Cortex of kidney (tissue), 1 donor: ENCODE data around the gene SSH2.

Source experiments
- DNase-seq: peaks from one replicate; lab custom pipeline; 2025; lab: John Stamatoyannopoulos, UW

SSH2 gene

GRCh38 chr17:29589524-29590410, 340.3 kb downstream of the SSH2 start, which contains the start of gene GIT1:
GIT1 (minus strand) TSS chr17:29589648; CDS start chr17:29589378, 270 bp downstream.
- DNase-seq: no peak

DNA sequence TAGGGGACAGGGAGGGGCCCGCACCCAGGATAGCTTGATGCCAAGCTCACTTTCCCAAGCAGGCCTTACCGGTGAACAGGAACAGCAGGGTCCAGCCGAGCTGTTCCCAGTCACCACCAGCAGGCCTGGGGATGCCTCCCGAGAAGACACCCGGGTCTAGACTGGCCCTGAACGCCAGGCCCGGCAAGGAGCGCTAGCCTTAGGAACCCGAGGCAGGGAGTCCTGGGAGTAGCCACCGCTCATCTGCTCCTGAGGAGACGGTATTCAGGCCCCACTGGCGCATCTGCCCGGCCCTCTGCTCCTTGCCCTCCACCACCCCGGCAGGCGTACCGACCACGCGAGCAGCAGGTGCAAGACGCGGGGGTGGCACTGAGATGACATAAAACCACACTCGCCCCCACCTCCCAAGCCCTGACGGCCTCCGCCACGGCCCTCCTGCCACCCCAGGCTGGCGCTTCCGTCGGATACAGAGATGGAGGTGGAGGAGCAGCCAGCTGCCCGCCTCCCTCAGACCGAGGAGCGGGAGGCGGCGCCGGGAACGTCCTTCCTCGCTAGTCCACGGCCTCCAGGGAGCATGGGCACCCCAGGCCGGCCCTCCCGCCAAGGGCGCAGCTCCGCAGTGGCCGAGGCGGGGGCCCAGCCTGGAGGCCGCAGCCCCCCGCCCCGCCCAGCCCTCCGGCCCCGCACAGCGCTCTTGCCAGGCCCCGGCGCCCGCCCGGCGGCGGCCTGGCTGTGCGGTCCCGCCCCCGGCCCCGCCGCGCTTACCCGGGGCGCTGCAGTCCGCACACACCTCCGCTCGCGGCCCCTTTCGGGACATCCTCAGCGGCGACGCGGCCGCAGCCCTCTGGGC, 341.2 kb downstream of the SSH2 start:
- no peak for DNase-seq

GRCh38 chr17:29588017-29588561, 341.9 kb downstream of the SSH2 start:
- DNase-seq: no peak

DNA sequence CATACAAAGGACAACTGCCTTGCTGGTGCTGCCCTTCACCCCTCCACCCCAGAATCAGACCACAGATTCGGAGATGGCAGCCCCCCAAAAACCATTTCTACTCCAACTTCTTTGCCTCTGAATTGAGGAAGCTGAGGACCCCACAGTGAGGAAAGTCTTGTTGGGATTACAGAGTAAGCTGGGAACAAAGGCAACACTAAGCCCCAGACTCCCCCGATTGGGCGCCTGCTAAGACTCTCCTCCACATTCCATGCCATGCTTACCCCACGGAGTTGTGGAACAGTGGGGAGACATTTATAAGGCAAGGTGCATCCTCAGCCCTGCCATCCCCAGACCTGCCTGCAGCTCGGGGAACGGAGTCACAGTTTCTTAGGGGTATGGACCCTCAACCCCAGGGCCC, 342.4 kb downstream of the SSH2 start:
- DNase-seq: no peak

- DNase-seq: no peak
Observed at GRCh38 chr17:29586676-29587469, 343.2 kb downstream of the SSH2 start.

GRCh38 chr17:29585080-29585751, 344.8 kb downstream of the SSH2 start:
- no peak for DNase-seq

DNA sequence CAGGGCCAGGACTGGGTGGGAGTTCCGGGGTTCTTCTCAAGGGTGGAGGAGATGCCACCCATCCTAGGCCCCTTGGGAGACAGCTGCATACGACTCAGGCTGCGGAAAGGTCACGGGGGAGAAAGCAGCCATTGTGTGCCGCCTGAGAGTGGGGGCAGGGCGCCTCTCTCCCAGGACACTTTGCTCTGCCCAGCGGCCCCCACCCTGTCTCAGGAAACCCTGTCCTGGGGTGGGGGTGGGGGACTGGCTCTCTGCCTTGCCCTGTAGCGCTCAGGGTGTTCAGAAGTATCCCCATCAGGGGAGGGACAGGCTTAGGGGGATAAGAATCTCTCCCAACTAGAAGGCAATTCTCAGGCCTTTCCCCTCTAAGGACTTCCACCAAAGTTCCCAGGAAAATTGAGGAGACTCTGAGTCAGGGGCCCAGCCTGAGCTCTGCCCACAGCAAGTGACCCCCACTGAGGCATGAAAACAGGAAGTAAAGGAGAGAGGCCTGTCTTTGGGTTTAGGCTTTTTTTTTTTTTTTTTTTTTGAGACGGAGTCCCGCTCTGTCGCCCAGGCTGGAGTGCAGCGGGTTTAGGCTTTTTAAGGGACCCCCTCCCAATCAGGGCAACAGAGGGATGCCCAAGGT, 345.5 kb downstream of the SSH2 start:
- DNase-seq: no peak

DNA sequence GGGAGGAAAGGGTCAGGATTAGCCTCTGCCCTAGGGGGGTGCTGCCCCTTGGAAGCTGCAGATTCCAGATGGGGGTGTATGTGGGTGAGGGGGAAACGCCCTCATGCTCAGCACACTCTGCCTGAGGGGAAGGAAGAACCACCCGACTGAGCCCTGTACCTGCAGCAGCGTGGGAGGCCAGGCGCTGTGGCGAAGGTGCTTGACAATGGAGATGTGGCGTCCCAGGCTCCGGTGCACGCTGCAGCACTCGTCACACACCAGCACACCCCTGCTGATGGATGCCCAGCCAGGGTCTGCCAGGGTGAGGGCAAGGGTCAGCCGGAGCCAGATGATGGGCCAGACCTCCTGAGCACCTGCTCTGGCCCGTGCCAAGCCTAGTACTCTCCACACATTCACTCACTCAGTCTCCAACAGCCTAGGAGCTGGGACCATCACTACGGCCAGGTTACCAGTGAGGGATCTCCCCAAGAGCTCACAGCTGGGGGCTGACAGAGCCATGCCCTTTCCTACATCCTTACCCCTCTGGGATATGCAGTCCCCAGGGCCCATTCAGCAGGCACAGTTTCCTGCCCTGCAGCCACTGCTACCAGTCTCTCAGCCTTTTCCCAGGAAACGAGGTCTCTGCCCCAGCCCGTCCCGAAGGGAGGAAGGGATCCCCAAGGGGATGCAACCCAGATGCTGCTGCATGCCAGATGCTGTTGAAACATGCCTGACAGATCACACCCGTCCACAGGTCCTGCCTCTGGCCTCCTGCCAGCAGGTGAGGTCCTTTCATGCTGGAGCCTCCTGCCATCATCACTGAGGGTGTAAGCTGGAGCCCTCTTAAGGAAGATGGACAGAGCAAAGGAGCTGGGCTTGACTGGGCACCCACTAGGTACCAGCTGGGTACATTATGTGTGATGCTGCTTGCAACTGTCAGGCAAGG, 346.4 kb downstream of the SSH2 start:
- no peak for DNase-seq

DNA sequence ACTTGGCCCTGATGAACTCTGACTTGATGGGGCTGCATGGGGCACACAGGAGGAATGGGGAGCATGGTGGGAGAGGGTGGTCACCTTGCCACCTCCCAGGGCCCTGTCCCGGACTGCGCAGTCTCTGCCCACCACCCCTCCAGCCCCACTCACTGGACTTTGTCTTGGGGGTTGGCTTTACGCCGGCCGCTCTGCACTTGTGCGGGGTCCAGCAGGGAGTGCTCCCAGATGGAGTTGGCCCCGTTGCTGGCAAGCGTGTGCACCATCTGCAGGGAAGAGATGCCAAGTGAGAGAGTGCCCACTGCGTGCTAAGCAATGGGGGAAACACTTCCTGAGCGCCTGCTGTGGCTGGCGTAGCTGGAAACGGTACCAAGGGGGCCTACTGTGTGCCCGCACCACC, 347.3 kb downstream of the SSH2 start:
- no peak for DNase-seq

DNA sequence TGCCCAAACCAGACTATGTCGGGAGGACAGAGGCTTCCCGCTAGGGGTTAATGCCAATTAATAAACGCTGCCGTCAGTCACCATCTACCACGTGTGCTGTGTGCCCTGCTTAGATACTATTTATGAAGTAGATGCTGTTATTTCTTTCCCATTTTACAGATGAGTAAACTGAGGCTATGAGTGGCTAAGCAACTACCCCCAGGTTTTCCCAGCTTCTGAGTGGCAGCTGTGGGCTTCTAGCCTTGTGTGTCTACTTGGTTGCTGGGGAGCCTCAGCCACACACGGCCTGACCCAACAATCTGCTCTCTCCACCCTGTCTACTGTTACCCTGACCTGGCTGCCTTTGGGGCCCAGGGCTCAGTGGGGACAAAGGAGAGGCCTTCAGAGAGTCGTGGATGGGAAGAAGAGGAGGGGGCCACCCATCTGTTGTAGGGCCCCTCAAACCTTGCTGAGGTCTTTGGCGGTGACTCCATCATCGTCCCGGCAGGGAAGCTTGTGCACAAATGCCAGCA, 347.7 kb downstream of the SSH2 start:
- no peak for DNase-seq

GRCh38 chr17:29581583-29582253, 348.3 kb downstream of the SSH2 start:
- no peak for DNase-seq

DNA sequence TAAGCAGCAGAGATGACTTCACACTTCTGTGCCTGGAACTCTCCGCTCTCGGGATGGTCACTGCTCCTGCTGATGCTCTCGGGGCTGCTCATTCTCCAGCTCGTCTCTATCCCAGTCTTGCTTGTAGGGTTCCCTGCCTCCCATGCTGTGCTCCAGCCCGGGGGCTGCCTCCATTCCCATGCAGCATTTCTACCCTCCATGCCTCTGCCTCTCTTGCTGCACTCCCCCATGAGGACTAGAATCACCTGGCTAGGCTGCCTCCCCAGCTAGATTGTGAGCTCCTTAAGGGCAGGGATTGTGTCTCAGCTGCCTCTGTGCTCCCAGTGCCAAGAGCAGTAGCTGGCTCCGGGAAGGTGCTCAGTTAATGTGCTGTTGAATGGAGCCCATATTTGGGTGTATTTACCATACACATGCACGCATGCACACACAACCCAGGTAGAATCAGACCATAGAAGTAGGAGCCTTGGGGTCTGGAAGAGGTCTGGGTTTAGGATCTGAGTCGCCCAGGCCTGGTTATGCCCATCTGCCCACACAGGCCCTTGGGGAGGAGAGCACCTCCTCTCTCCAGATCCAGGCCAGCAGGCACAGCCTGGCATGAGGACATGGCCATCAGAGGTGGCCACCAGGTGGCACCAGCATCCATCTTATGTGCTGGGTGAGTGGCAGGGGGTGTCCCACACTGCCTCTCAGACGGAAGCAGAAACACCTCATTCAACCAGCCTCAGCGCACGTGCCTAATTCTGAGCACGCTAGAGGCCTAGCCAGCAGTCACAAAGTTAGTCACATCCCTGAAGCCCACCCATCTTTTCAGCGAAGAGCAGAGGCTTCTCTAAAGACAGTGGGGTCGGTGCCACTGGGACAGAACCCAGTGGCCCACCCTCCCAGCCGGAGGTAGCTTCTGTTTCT, 349.9 kb downstream of the SSH2 start:
- DNase-seq: no peak

DNA sequence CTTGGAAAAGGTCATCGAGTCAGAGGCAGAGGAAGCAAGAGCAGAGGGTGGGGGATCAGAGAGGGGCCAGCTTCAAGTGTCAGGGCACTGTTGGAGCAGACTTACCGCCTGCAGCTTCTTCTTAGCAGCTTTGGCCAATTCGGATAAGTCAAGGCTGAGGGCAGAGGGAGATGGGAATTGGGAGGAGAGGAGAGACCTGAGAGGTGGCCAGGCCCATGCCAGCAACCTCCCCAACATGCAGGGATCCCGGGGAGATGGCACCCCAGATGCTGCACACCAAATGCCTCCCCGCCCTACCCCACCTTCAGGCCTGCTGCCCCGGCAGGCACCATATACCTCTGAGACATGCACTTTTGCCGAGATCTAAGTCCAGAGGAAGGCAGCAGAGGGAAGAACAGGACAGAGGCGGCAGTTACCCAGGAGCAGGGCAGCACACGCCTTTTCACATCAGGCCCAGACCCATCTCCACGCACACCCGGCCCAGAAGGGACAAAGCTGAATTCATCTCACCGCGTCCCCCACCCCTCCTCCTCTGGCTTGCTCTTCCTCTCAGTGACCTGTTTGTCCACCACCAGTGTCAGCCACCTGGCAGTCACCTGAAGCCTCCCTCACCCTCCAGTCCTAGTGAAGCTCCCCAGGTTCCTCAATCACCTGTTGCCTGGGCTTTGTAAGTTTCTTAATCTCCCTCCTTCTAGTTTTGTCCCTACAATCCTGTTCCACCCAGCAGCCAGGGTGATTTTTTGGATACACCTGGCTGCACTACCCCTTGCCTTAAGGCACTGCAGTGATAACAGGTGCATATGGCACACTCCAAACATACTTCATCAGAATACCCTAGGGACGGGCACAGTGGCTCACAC, 351.2 kb downstream of the SSH2 start:
- DNase-seq: no peak

- DNase-seq: no peak
Observed at GRCh38 chr17:29577385-29578211, 352.4 kb downstream of the SSH2 start.

DNA sequence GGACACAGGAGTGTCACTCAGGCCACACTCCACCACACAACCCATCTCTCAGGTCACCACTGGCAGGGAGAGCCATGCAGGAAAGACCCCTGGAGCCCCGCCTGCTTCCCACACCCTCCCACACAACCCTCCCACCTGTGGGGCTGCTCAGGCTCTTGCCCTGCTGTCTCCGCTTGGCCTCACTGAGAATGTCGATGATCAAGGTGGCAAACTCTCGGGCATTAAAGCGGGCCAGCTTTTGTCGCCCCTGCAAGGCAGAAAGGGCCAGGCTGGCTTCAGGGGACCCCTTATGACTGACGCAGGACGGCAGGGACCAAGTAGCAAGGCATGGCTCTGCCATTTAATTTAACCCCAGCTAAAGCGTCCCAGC, 353.0 kb downstream of the SSH2 start:
- DNase-seq: no peak
